Activated CD4-positive, alpha-beta T cell treated with anti-CD3 and anti-CD28 coated beads, Interleukin-2, amount 10 ng/mL, durations not matched to agents 7 days and 5 days (primary cell): ENCODE measurements around the gene OR5D16. TPM values are rescaled to one million over a fixed set of nuclear protein-coding genes. Genes with fewer than 3 reads are reported as not detected.
"Not testable (repeated sequence)": the region's sequence is repeated elsewhere in the genome, so short reads cannot be mapped to it uniquely, and the experiment has no call there.

Source experiments
- CTCF ChIA-PET: fragments of 350-600 bp; sonication (Branson Sonifier 250); formaldehyde crosslinking; loops from one replicate; lab custom pipeline; 2021; ENCODE audit warnings: antibody characterized with exemption; lab: Charles Lee
- POLR2A ChIA-PET: fragments of 350-600 bp; sonication (Branson Sonifier 250); formaldehyde crosslinking; loops from one replicate; lab custom pipeline; 2021; ENCODE audit warnings: antibody characterized with exemption; lab: Charles Lee
- DNase-seq: peaks from one replicate; pipeline ENCODE4 v3.0.0-alpha.2; 2020
- H3K27ac Mint-ChIP-seq: one replicate; pipeline ENCODE4 v1.8.0; 2021; ENCODE audit warnings: mild to moderate bottlenecking, moderate library complexity, mixed read lengths
- H3K27me3 Mint-ChIP-seq: one replicate; pipeline ENCODE4 v1.8.0; 2021; ENCODE audit warnings: mixed read lengths
- H3K36me3 Mint-ChIP-seq: one replicate; pipeline ENCODE4 v1.8.0; 2021; ENCODE audit warnings: low read depth, mixed read lengths
- H3K4me1 Mint-ChIP-seq: one replicate; pipeline ENCODE4 v1.8.0; 2021; ENCODE audit warnings: mixed read lengths
- H3K4me3 Mint-ChIP-seq: one replicate; pipeline ENCODE4 v1.8.0; 2021; ENCODE audit warnings: mild to moderate bottlenecking, moderate library complexity, mixed read lengths
- H3K9me3 Mint-ChIP-seq: one replicate; pipeline ENCODE4 v1.8.0; 2021; ENCODE audit warnings: mixed read lengths
- total RNA-seq, 2 experiments: library from RNA; stranded (reverse); gene quantifications; one replicate each; pipeline ENCODE4 v1.2.3, GENCODE V29; 2021

The OR5D16 gene
- total RNA-seq, 2 experiments from 2014 or later = not detected

- H3K27ac Mint-ChIP-seq, H3K4me3 Mint-ChIP-seq, H3K36me3 Mint-ChIP-seq, H3K9me3 Mint-ChIP-seq, H3K27me3 Mint-ChIP-seq, H3K4me1 Mint-ChIP-seq, CTCF ChIA-PET, POLR2A ChIA-PET, DNase-seq: not testable (repeated sequence)
Measured at GRCh38 chr11:55873146-55873545, 34.6 kb downstream of the OR5D16 start.

DNA sequence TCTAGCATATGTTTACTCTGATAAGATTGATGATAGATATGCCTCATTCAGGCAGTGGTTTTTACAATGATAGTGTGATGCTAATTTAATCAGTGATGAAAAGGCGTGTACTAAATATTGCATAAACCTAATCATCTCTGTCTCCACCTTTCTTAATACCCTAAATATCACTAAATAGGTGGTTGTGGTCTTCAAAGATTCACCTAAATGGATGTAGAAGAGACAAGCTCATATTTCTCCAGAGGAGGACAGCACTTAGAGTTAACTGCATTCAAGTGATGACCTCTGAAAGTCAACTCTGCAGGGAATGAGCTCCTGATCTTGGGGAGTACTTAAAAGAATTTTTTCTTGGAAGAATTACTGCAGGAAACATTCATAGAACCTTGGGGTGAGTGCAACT is 44.4 kb downstream of the OR5D16 start, which contains the start of gene TRIM51:
Gene TRIM51 (plus strand): TSS at position 301 of the 400 bp plus-strand sequence. CDS start 2,132 bp downstream, outside the sequence.
- H3K27ac Mint-ChIP-seq, H3K9me3 Mint-ChIP-seq, H3K4me1 Mint-ChIP-seq, POLR2A ChIA-PET, H3K4me3 Mint-ChIP-seq, H3K36me3 Mint-ChIP-seq, H3K27me3 Mint-ChIP-seq, DNase-seq, CTCF ChIA-PET: not testable (repeated sequence)

- H3K4me1 Mint-ChIP-seq, POLR2A ChIA-PET, CTCF ChIA-PET, H3K27ac Mint-ChIP-seq, DNase-seq, H3K9me3 Mint-ChIP-seq, H3K4me3 Mint-ChIP-seq, H3K36me3 Mint-ChIP-seq, H3K27me3 Mint-ChIP-seq: not testable (repeated sequence)
Measured at GRCh38 chr11:55884995-55885394, 46.4 kb downstream of the OR5D16 start.

DNA sequence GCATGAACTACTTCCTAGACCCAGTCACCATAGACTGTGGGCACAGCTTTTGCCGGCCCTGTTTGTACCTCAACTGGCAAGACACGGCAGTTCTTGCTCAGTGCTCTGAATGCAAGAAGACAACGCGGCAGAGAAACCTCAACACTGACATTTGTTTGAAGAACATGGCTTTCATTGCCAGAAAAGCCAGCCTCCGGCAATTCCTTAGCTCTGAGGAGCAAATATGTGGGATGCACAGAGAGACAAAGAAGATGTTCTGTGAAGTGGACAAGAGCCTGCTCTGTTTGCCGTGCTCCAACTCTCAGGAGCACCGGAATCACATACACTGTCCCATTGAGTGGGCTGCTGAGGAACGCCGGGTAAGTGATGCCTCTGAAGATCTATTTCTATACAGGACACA is 46.9 kb downstream of the OR5D16 start:
- H3K36me3 Mint-ChIP-seq, H3K27me3 Mint-ChIP-seq, POLR2A ChIA-PET, H3K27ac Mint-ChIP-seq, H3K9me3 Mint-ChIP-seq, H3K4me1 Mint-ChIP-seq, CTCF ChIA-PET, DNase-seq, H3K4me3 Mint-ChIP-seq: not testable (repeated sequence)

Other genes starting within 250 kb of the OR5D16 start
- gene OR4C11, start 231.1 kb upstream of the OR5D16 start, total RNA-seq = not detected
- gene OR4P4, start 203.6 kb upstream of the OR5D16 start, total RNA-seq = not detected
- not detected for gene OR4S2, start 190.4 kb upstream of the OR5D16 start, total RNA-seq
- not detected for gene OR4C6, start 176.6 kb upstream of the OR5D16 start, total RNA-seq
- gene OR5D13, start 65.3 kb upstream of the OR5D16 start, total RNA-seq = not detected
- not detected for gene OR5D14, start 43.2 kb upstream of the OR5D16 start, total RNA-seq
- gene OR5L1, start 27.4 kb upstream of the OR5D16 start, total RNA-seq = not detected
- gene OR5D18, start 19.1 kb upstream of the OR5D16 start, total RNA-seq = not detected
- not detected for gene OR5L2, start 11.5 kb upstream of the OR5D16 start, total RNA-seq
- not detected for gene TRIM51, start 44.5 kb downstream of the OR5D16 start, total RNA-seq
- not detected for gene OR5W2, start 75.8 kb downstream of the OR5D16 start, total RNA-seq
- not detected for gene OR5I1, start 97.6 kb downstream of the OR5D16 start, total RNA-seq
- not detected for gene OR10AG1, start 131.2 kb downstream of the OR5D16 start, total RNA-seq
- gene OR5F1, start 155.9 kb downstream of the OR5D16 start, total RNA-seq = not detected
- not detected for gene OR5AS1, start 188.9 kb downstream of the OR5D16 start, total RNA-seq